ENCODE data around the gene PPM1A.
A peak's percentile ranks its signal among the peaks of the same experiment; 100 is the strongest.

Gene PPM1A

DNA sequence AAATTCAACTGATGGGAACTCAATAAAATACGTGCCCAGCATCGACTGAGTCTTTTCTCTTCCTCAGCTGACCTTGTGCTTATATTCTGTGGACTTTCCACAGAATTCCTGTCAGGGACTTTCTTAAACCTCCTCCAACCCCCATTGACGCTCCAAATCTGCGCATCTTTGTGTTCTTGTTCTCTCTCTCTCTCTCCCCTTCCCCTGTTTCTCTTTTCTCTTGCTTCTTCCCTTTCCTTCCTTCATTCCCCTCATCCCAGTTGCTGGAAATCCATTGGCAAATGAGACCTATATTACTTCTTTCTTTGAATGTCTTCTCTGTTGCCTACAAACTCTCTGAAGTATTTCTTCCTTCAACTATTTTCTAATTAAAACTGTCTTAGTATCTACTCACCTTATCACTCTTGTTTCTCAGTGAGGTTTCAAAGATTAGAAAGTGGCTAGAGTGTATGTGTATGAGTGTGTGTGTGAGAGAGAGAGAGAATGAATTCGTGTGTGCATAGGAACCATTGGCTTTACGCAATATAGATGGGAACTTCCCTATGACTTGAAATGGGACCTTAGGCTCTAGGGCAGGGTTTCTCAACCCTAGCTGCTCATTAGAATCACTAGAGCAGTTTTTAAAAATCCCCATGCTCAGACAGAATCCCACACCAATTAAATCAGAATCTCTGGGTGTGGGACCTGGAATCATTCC lies 42.0 kb upstream of the PPM1A start:
- no peak overlapping the region for H3K4me3 ChIP-seq (ENCODE audit: low read depth, low read length)
- DNase-seq (ENCODE audit: low read depth): peak; percentile 65
- no peak for TF ChIP-seq MYC (IDR thresholded peaks at IDR 0.05; ENCODE audit: low read depth, low read length)
- no peak for TF ChIP-seq POLR2A (IDR thresholded peaks at IDR 0.05; ENCODE audit: extremely low read depth, insufficient read length)
- TF ChIP-seq, protein P1, sequence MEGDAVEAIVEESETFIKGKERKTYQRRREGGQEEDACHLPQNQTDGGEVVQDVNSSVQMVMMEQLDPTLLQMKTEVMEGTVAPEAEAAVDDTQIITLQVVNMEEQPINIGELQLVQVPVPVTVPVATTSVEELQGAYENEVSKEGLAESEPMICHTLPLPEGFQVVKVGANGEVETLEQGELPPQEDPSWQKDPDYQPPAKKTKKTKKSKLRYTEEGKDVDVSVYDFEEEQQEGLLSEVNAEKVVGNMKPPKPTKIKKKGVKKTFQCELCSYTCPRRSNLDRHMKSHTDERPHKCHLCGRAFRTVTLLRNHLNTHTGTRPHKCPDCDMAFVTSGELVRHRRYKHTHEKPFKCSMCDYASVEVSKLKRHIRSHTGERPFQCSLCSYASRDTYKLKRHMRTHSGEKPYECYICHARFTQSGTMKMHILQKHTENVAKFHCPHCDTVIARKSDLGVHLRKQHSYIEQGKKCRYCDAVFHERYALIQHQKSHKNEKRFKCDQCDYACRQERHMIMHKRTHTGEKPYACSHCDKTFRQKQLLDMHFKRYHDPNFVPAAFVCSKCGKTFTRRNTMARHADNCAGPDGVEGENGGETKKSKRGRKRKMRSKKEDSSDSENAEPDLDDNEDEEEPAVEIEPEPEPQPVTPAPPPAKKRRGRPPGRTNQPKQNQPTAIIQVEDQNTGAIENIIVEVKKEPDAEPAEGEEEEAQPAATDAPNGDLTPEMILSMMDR (IDR thresholded peaks at IDR 0.05; ENCODE audit: low read depth, low read length): no peak
- TF ChIP-seq, protein P2, sequence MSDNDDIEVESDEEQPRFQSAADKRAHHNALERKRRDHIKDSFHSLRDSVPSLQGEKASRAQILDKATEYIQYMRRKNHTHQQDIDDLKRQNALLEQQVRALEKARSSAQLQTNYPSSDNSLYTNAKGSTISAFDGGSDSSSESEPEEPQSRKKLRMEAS (IDR thresholded peaks at IDR 0.05; ENCODE audit: low read depth, low read length): no peak

DNA sequence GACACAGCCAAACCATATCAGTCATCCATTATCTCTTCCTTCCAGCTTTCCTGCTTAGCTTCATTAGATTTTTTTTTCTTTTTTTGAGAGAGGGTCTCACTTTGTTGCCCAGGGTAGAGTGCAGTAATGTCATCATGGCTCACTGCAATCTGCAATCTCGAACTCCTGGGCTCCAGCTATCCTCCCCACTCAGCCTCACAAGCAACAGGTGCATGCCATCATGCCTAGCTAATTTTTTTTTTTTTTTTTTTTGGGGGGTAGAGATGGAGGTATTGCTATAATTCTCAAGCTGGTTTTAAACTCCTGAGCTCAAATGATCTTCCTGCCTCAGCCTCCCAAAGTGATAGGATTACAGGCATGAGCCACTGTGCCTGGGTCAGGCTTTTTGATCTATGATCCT lies 38.3 kb upstream of the PPM1A start:
- DNase-seq (ENCODE audit: low read depth): no peak
- no peak for TF ChIP-seq POLR2A (IDR thresholded peaks at IDR 0.05; ENCODE audit: extremely low read depth, insufficient read length)
- TF ChIP-seq, protein P2 (IDR thresholded peaks at IDR 0.05; ENCODE audit: low read depth, low read length): no peak
- no peak for TF ChIP-seq MYC (IDR thresholded peaks at IDR 0.05; ENCODE audit: low read depth, low read length)
- TF ChIP-seq, protein P1 (IDR thresholded peaks at IDR 0.05; ENCODE audit: low read depth, low read length): no peak
- no peak overlapping the region for H3K4me3 ChIP-seq (ENCODE audit: low read depth, low read length)

DNA sequence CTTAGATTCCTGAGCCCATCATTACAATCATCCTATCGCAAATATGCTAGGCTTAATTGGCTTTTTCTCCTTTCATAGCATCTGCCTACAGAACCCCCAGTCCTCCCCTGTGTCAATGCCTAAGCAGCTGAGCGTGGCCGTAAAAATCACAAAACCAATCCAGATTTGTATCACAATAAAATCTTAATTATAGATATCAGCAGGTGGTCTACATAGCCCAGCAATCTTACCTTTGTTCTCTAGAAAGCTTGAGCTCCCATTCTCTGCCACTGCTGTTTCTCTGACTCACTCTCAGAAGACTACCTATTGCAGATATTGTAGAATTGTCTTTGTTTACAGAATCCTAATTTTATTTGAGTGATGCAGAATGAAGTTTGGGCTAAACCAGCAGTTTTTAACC lies 37.9 kb upstream of the PPM1A start:
- TF ChIP-seq POLR2A (IDR thresholded peaks at IDR 0.05; ENCODE audit: extremely low read depth, insufficient read length): no peak
- no peak for TF ChIP-seq MYC (IDR thresholded peaks at IDR 0.05; ENCODE audit: low read depth, low read length)
- TF ChIP-seq, protein P1 (IDR thresholded peaks at IDR 0.05; ENCODE audit: low read depth, low read length): no peak
- TF ChIP-seq, protein P2 (IDR thresholded peaks at IDR 0.05; ENCODE audit: low read depth, low read length): no peak
- H3K4me3 ChIP-seq (ENCODE audit: low read depth, low read length): no peak overlapping the region
- no peak for DNase-seq (ENCODE audit: low read depth)

DNA sequence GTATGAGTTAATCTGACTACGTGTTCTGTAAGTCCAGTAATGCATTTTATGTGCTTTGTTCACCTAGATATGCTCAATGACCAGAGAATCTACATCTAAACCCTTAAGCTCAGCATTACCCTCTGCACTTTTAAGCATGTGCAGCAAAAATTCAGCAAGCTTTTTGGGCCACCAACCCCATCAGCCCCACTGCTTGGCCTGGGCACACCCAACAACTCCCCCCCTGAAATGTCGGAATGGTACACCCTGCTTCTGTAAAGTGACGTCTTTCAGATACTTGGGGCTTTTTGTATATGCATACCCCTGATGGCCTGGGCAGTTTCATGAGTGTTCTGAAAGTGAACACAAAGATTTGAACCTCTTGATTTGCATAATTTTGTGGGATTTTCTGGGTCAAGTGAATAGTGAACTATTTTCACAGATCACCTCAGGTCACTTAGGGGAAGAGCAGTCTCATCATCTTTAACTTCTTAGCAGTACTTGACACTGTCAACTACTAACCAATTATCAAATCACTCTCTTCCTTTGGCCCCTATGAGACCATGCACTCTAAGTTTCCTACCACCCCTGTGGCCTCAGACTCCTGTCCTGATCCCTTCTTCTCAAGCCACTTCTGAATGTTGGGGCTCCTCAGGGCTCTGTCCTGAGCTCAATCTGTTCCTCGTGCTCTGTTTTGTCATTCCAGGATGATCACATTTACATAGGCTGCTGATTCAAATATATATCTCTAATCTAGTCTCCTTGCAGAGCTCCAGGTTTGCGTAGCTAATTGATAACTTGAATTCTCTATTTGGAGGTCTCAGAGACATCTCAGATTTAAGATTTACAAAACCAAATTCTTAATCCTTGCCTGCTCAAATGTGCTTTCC lies 36.3 kb upstream of the PPM1A start:
- H3K4me3 ChIP-seq (ENCODE audit: low read depth, low read length): no peak overlapping the region
- no peak for DNase-seq (ENCODE audit: low read depth)
- TF ChIP-seq MYC (IDR thresholded peaks at IDR 0.05; ENCODE audit: low read depth, low read length) (no peak), POLR2A (IDR thresholded peaks at IDR 0.05; ENCODE audit: extremely low read depth, insufficient read length) (no peak)
- TF ChIP-seq, protein P2 (IDR thresholded peaks at IDR 0.05; ENCODE audit: low read depth, low read length): no peak
- TF ChIP-seq, protein P1 (IDR thresholded peaks at IDR 0.05; ENCODE audit: low read depth, low read length): no peak

DNA sequence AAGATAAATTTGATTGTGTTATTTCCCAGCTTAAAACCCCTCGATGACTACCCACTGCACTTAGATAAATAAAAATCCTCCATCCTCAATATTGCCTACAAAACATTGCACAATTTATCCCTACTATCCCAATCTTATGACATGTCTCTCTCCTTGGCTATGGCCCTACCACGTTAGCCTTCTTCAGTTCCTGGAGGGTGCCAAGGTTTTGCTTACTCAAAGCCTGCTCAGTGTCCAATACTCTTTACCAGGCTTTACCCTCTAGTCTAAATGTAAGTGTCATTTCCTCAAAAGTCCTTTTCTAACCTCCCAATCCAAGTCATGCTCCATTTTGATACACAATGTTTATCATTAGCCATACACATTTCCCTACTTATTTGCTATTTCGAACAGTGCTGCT lies 35.0 kb upstream of the PPM1A start:
- H3K4me3 ChIP-seq (ENCODE audit: low read depth, low read length): no peak overlapping the region
- no peak for DNase-seq (ENCODE audit: low read depth)
- TF ChIP-seq POLR2A (IDR thresholded peaks at IDR 0.05; ENCODE audit: extremely low read depth, insufficient read length): no peak
- TF ChIP-seq MYC (IDR thresholded peaks at IDR 0.05; ENCODE audit: low read depth, low read length): no peak
- TF ChIP-seq, protein P2 (IDR thresholded peaks at IDR 0.05; ENCODE audit: low read depth, low read length): no peak
- TF ChIP-seq, protein P1 (IDR thresholded peaks at IDR 0.05; ENCODE audit: low read depth, low read length): no peak

Measured in NB4 (cell line).